ENCODE data around the gene MPO. TPM values are rescaled to one million over a fixed set of nuclear protein-coding genes. Genes with fewer than 3 reads are reported as not detected.

Gene MPO
- total RNA-seq, 1 experiment from 2014 or later: not detected

GRCh38 chr17:58324056-58324408, 43.3 kb upstream of the MPO start:
- no peak overlapping the region for H4K8ac ChIP-seq (replicated peaks; ENCODE audit: insufficient read length, low read depth, low read length)
- H3K14ac ChIP-seq (ENCODE audit: insufficient read depth, low read length): peak overlapping the region; percentile 60; the same call in 1 of the 2 replicates
- no peaks in the 10 kb centered on the region for H3K79me1 ChIP-seq (ENCODE audit: insufficient read depth, low read depth, low read length, poor library complexity, severe bottlenecking)
- Mint-ChIP-seq H3K9me3 (no peaks in the 10 kb centered on the region), H3K4me3 (peak overlapping the region; percentile 56 to 68), H3K27ac (no peak overlapping the region), H3K27me3 (ENCODE audit: low read depth) (peaks cover 58% of the 10 kb centered on the region), H3K36me3 (ENCODE audit: insufficient read depth in 1 of 3, low read depth in 3 of 3) (peaks cover 0 to 13% (median 2%) of the 10 kb centered on the region in 3 experiments; a peak in 5 of 7 replicates), H3K4me1 (peaks cover 28 to 35% of the 10 kb centered on the region in 2 experiments)
- no peak overlapping the region for H3T11ph ChIP-seq (ENCODE audit: low read length)
- no CpG with 5 or more reads among the region's 13 CpGs for WGBS (ENCODE audit: extremely low coverage, insufficient read length, low lambda C conversion rate)
- peaks cover under 1% of the 10 kb centered on the region; the same call in 1 of the 2 replicates for H3K4me1 ChIP-seq (ENCODE audit: insufficient read depth, low read length)
- no peak for TF ChIP-seq CTCF (conservative IDR thresholded peaks at IDR 0.05)
- no peaks in the 10 kb centered on the region for H3K79me2 ChIP-seq (ENCODE audit: insufficient read depth, low read length)
- H2AK5ac ChIP-seq (ENCODE audit: insufficient read length, low read length): no peak overlapping the region
- no peak overlapping the region for H3K27ac ChIP-seq (ENCODE audit: insufficient read length, low read depth, low read length)
- no peaks in the 10 kb centered on the region for H4K20me1 ChIP-seq (ENCODE audit: control insufficient read depth, insufficient read depth, insufficient read length)
- no peak overlapping the region for H3K23ac ChIP-seq (ENCODE audit: insufficient read length, low read depth, low read length)
- DNase-seq: no peak
- H3K4me2 ChIP-seq (ENCODE audit: insufficient read depth, insufficient read length, low read length): peak overlapping the region; percentile 33
- peak overlapping the region; percentile 17 for H3K18ac ChIP-seq (ENCODE audit: insufficient read length, low read depth, low read length)
- H4K91ac ChIP-seq (ENCODE audit: insufficient read length, low read depth, low read length): no peak overlapping the region
- no peak overlapping the region for H2BK5ac ChIP-seq (ENCODE audit: insufficient read length, low read length)
- no peak overlapping the region for H2BK12ac ChIP-seq (ENCODE audit: insufficient read length, low read depth, low read length)
- no peak overlapping the region for H2AFZ ChIP-seq (ENCODE audit: low read length)
- no peak overlapping the region for H4K5ac ChIP-seq (ENCODE audit: insufficient read length, low read depth, low read length)
- no peak overlapping the region for H2BK120ac ChIP-seq (ENCODE audit: low read depth, low read length, poor library complexity, severe bottlenecking)
- no peaks in the 10 kb centered on the region; the same call in 1 of the 2 replicates for H3K27me3 ChIP-seq (ENCODE audit: insufficient read depth, low read length)
- H3K9me3 ChIP-seq (ENCODE audit: control insufficient read depth, low read depth, low read length): no peaks in the 10 kb centered on the region
- no peak overlapping the region for H2BK20ac ChIP-seq (ENCODE audit: low read depth, low read length, poor library complexity, severe bottlenecking)
- H3K56ac ChIP-seq (ENCODE audit: insufficient read length, low read depth, low read length): no peak overlapping the region
- H2BK15ac ChIP-seq (ENCODE audit: low read depth, low read length): no peak overlapping the region
- peaks cover 15% of the 10 kb centered on the region for H3K23me2 ChIP-seq (ENCODE audit: insufficient read length, low read depth, low read length, poor library complexity, severe bottlenecking)
- H3K9ac ChIP-seq (ENCODE audit: extremely low read depth, insufficient read length, low read length): no peak overlapping the region
- no peak overlapping the region for H3K4ac ChIP-seq (ENCODE audit: low read depth, low read length)
